SU-DHL-6 (cell line): ENCODE data around the gene TRIM32.

Experiments used
- EZH2phosphoT487 ChIP-seq: fragments of 200-600 bp; sonication (generic), shearing (Covaris generic); conservative IDR thresholded peaks from 2 replicates; pipeline ENCODE4 v1.6.1; 2018; ENCODE audit warnings: mild to moderate bottlenecking, antibody characterized with exemption, low read length, moderate library complexity, mixed read lengths
- TF ChIP-seq, protein P1 (sequence below): fragments of 200-600 bp; sonication (generic); IDR thresholded peaks from one replicate; pipeline ENCODE4 v1.5.1; 2017; ENCODE audit warnings: antibody characterized with exemption, mild to moderate bottlenecking, low read length, moderate library complexity; ENCODE audit not compliant: insufficient read depth, poor library complexity, severe bottlenecking

- TF ChIP-seq, protein P1, sequence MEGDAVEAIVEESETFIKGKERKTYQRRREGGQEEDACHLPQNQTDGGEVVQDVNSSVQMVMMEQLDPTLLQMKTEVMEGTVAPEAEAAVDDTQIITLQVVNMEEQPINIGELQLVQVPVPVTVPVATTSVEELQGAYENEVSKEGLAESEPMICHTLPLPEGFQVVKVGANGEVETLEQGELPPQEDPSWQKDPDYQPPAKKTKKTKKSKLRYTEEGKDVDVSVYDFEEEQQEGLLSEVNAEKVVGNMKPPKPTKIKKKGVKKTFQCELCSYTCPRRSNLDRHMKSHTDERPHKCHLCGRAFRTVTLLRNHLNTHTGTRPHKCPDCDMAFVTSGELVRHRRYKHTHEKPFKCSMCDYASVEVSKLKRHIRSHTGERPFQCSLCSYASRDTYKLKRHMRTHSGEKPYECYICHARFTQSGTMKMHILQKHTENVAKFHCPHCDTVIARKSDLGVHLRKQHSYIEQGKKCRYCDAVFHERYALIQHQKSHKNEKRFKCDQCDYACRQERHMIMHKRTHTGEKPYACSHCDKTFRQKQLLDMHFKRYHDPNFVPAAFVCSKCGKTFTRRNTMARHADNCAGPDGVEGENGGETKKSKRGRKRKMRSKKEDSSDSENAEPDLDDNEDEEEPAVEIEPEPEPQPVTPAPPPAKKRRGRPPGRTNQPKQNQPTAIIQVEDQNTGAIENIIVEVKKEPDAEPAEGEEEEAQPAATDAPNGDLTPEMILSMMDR: no peak
- TF ChIP-seq EZH2phosphoT487: no peak
These were observed 31.0 kb downstream of the TRIM32 start for GRCh38 chr9:116718111-116718510.
